H1 (cell line): ENCODE data around the gene RPTOR.

Source experiments
- CEBPB ChIP-seq: IDR thresholded peaks from 2 replicates; pipeline ENCODE4 v1.6.1; 2012; ENCODE audit warnings: low read depth, low read length
- CHD1 ChIP-seq: IDR thresholded peaks from 2 replicates; pipeline ENCODE4 v1.6.1; 2012; ENCODE audit warnings: low read depth, low read length, improper control_type of control experiment
- CHD2 ChIP-seq: IDR thresholded peaks from 2 replicates; pipeline ENCODE4 v1.6.1; 2012; ENCODE audit warnings: low read length, improper control_type of control experiment
- CTCF ChIP-seq, 3 experiments: IDR thresholded peaks; 1 replicate in 2 of 3; 2 replicates in 1 of 3; pipeline versions ENCODE4 v1.5.1 to v1.6.1; 2011; ENCODE audit warnings: low read length in 3 of 3, mild to moderate bottlenecking in 3 of 3, inconsistent platforms in 2 of 3, low read depth in 1 of 3, moderate library complexity in 1 of 3; ENCODE audit not compliant: insufficient read depth in 1 of 3; ENCODE audit errors: control extremely low read depth in 1 of 3
- HDAC2 ChIP-seq, 2 experiments: fragments of 300-600 bp in 1 of 2; sonication (generic) in 1 of 2; IDR thresholded peaks; 2 replicates each; pipeline ENCODE4 v1.6.1; 2011 to 2012; ENCODE audit warnings: low read depth in 2 of 2, low read length in 2 of 2, mild to moderate bottlenecking in 2 of 2, moderate library complexity in 2 of 2, borderline replicate concordance in 1 of 2, inconsistent platforms in 1 of 2
- JUND ChIP-seq: IDR thresholded peaks from 2 replicates; pipeline ENCODE4 v1.6.1; 2011; ENCODE audit warnings: mild to moderate bottlenecking, improper control_type of control experiment, low read length
- MAX ChIP-seq: IDR thresholded peaks from 2 replicates; pipeline ENCODE4 v1.6.1; 2012; ENCODE audit warnings: inconsistent platforms
- POLR2A ChIP-seq, 2 experiments: IDR thresholded peaks; 1 replicate in 1 of 2; 2 replicates in 1 of 2; pipeline ENCODE4 v1.6.1; 2011; ENCODE audit warnings: low read depth in 2 of 2, low read length in 2 of 2, mild to moderate bottlenecking in 2 of 2; ENCODE audit errors: control extremely low read depth in 1 of 2
- POLR2AphosphoS5 ChIP-seq: IDR thresholded peaks from 2 replicates; pipeline ENCODE4 v1.6.1; 2011; ENCODE audit warnings: low read depth, low read length
- RAD21 ChIP-seq, 2 experiments: IDR thresholded peaks in 1 of 2; conservative IDR thresholded peaks in 1 of 2; 2 replicates each; pipeline ENCODE4 v1.6.1; 2011; ENCODE audit warnings: low read depth in 2 of 2, low read length in 2 of 2, improper control_type of control experiment in 1 of 2, inconsistent platforms in 1 of 2, mild to moderate bottlenecking in 1 of 2, moderate library complexity in 1 of 2
- RBBP5 ChIP-seq: IDR thresholded peaks from 2 replicates; pipeline ENCODE4 v1.7.1; 2012; ENCODE audit warnings: low read depth, mild to moderate bottlenecking, inconsistent platforms, low read length, moderate library complexity, borderline replicate concordance
- RFX5 ChIP-seq: IDR thresholded peaks from 2 replicates; pipeline ENCODE4 v1.6.1; 2011; ENCODE audit warnings: low read depth, low read length, improper control_type of control experiment, borderline replicate concordance
- TEAD4 ChIP-seq: IDR thresholded peaks from 2 replicates; pipeline ENCODE4 v1.6.1; 2012; ENCODE audit warnings: low read depth, low read length, inconsistent platforms, mixed read lengths

- no peak for TF ChIP-seq MAX
- no peak for TF ChIP-seq POLR2A (IDR thresholded peaks at IDR 0.05; ENCODE audit: control extremely low read depth in 1 of 2, low read depth in 2 of 2, low read length in 2 of 2)
- TF ChIP-seq CHD2 = no peak
- no peak for TF ChIP-seq CHD1
- no peak for TF ChIP-seq TEAD4
- TF ChIP-seq CEBPB = no peak
- no peak for TF ChIP-seq RBBP5
- TF ChIP-seq HDAC2 (IDR thresholded peaks at IDR 0.05; ENCODE audit: borderline replicate concordance in 1 of 2, low read depth in 2 of 2, low read length in 2 of 2) = no peak
- TF ChIP-seq RFX5 = no peak
- TF ChIP-seq CTCF (IDR thresholded peaks at IDR 0.05; ENCODE audit: control extremely low read depth in 1 of 3, insufficient read depth in 1 of 3, low read depth in 1 of 3, low read length in 3 of 3) = no peak
- no peak for TF ChIP-seq POLR2AphosphoS5
- no peak for TF ChIP-seq RAD21 (IDR thresholded peaks at IDR 0.05 in 1 of 2, conservative IDR thresholded peaks at IDR 0.05 in 1 of 2; ENCODE audit: low read depth in 2 of 2, low read length in 2 of 2)
- TF ChIP-seq JUND = no peak
Observed at GRCh38 chr17:80853076-80853475, 308.4 kb downstream of the RPTOR start.
